Smooth muscle cell (in vitro differentiated cells): ENCODE data around the gene PAX3. TPM values are rescaled to one million over a fixed set of nuclear protein-coding genes. Genes with fewer than 3 reads are reported as not detected.

Experiments
- DNase-seq: peaks from one replicate; lab custom pipeline; 2025; ENCODE audit not compliant: unreplicated experiment; lab: John Stamatoyannopoulos, UW
- H2AFZ ChIP-seq: fragments of 200-600 bp; sonication (generic); 2 replicates; pipeline ENCODE4 v1.6.0; 2016; ENCODE audit warnings: antibody characterized with exemption, low read depth, mild to moderate bottlenecking
- H3F3A ChIP-seq: fragments of 200-600 bp; sonication (generic); 2 replicates; pipeline ENCODE4 v1.6.0; 2017; ENCODE audit warnings: antibody characterized with exemption, low read depth
- H3K27ac ChIP-seq: fragments of 200-600 bp; sonication (generic); 2 replicates; pipeline ENCODE4 v1.5.1; 2016; ENCODE audit warnings: low read depth, mild to moderate bottlenecking
- H3K27me3 ChIP-seq: fragments of 200-600 bp; sonication (generic); 2 replicates; pipeline ENCODE4 v1.6.1; 2016; ENCODE audit warnings: low read depth, mild to moderate bottlenecking
- H3K36me3 ChIP-seq: fragments of 200-600 bp; sonication (generic); 2 replicates; pipeline ENCODE4 v1.5.1; 2016; ENCODE audit warnings: low read depth
- H3K4me1 ChIP-seq: fragments of 200-600 bp; sonication (generic); 2 replicates; pipeline ENCODE4 v1.5.1; 2016; ENCODE audit warnings: low read depth
- H3K4me2 ChIP-seq: fragments of 200-600 bp; sonication (generic); 2 replicates; pipeline ENCODE4 v1.6.0; 2016; ENCODE audit warnings: mild to moderate bottlenecking
- H3K4me3 ChIP-seq: fragments of 200-600 bp; sonication (generic); 2 replicates; pipeline ENCODE4 v1.5.1; 2016; ENCODE audit warnings: mild to moderate bottlenecking
- H3K79me2 ChIP-seq: fragments of 200-600 bp; sonication (generic); 2 replicates; pipeline ENCODE4 v1.6.0; 2016; ENCODE audit warnings: low read depth, mild to moderate bottlenecking
- H3K9ac ChIP-seq: fragments of 200-600 bp; sonication (generic); 2 replicates; pipeline ENCODE4 v1.6.0; 2016; ENCODE audit warnings: low read depth
- H3K9me3 ChIP-seq: fragments of 200-600 bp; sonication (generic); replicated peaks from 2 replicates; pipeline ENCODE4 v1.5.1; 2016; ENCODE audit warnings: low read depth
- H4K20me1 ChIP-seq: fragments of 200-600 bp; sonication (generic); 2 replicates; pipeline ENCODE4 v1.6.0; 2016; ENCODE audit warnings: low read depth
- CTCF ChIP-seq: fragments of 200-600 bp; sonication (generic); IDR thresholded peaks from 2 replicates; pipeline ENCODE4 v1.5.1; 2017; ENCODE audit warnings: borderline replicate concordance, mild to moderate bottlenecking, antibody characterized with exemption; ENCODE audit not compliant: insufficient read depth, poor library complexity, severe bottlenecking
- WGBS: methylation state at CpG from one replicate; pipeline ENCODE4 v1.1.7; 2016; ENCODE audit warnings: low lambda C conversion rate; 5-methylcytosine and 5-hydroxymethylcytosine counted together
- polyA plus RNA-seq: library from polyadenylated mRNA; unstranded; fragments of >200 nt; fragmentation: Nextera tagmentation; extraction: Ambion mirVana; gene quantifications from 2 replicates; pipeline ENCODE4 v1.2.1, GENCODE V29; 2016
- total RNA-seq: library from RNA; depleted of rRNA; stranded (reverse); fragments of >200 nt; gene quantifications from 2 replicates; pipeline ENCODE4 v1.2.3, GENCODE V29; 2014

The PAX3 gene
- total and polyA plus RNA-seq, 2 experiments from 2014 or later = 0.94 TPM; not detected in 1

- DNase-seq = no peak
- 45% methylated on average over 4 of the region's 4 CpGs for WGBS
- Histone ChIP-seq H3K27ac (no peak overlapping the region), H3K9me3 (no peaks in the 10 kb centered on the region), H3K4me2 (no peak overlapping the region), H4K20me1 (no peaks in the 10 kb centered on the region), H3K79me2 (no peaks in the 10 kb centered on the region), H3K27me3 (peaks cover 100% of the 10 kb centered on the region), H3K4me3 (no peak overlapping the region), H3F3A (no peaks in the 10 kb centered on the region), H3K9ac (no peak overlapping the region), H2AFZ (no peak overlapping the region), H3K36me3 (no peaks in the 10 kb centered on the region), H3K4me1 (peaks cover 44% of the 10 kb centered on the region)
- no peak for TF ChIP-seq CTCF
Observed at GRCh38 chr2:222287862-222288479, 10.8 kb downstream of the PAX3 start.

DNA sequence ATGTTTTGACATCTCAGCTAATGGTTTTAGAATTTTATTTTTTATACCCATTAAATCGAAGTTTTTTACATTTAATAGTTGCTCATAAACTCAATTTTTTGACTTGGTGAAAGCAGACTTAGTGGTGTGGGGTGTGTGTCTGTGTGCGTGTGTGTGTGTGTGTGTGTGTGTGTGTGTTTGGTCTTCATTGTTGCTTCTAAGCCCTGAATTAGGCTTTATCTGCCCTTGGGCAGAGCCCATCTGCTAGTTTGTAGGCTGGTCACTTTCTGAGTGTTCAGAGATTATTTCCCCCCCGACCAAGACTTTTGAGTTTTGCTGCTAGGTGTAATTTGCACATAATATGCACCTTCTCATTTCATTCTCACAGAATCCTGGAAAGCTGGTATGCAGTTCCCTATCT lies 14.3 kb downstream of the PAX3 start:
- H3F3A ChIP-seq = no peaks in the 10 kb centered on the region
- H3K36me3 ChIP-seq = no peaks in the 10 kb centered on the region
- peaks cover 68% of the 10 kb centered on the region for H3K27me3 ChIP-seq
- no peak overlapping the region for H2AFZ ChIP-seq
- peaks cover 30% of the 10 kb centered on the region for H3K4me1 ChIP-seq
- DNase-seq = no peak
- no peaks in the 10 kb centered on the region for H4K20me1 ChIP-seq
- H3K79me2 ChIP-seq = no peaks in the 10 kb centered on the region
- H3K4me2 ChIP-seq = no peak overlapping the region
- H3K9ac ChIP-seq = no peak overlapping the region
- TF ChIP-seq CTCF = no peak
- H3K27ac ChIP-seq = no peak overlapping the region
- H3K9me3 ChIP-seq = no peaks in the 10 kb centered on the region
- H3K4me3 ChIP-seq = no peak overlapping the region
- WGBS = 58% methylated on average over 3 of the region's 3 CpGs

- no peak for TF ChIP-seq CTCF
- Histone ChIP-seq H3K79me2 (no peaks in the 10 kb centered on the region), H4K20me1 (no peaks in the 10 kb centered on the region), H3K27ac (no peak overlapping the region), H3K4me2 (no peak overlapping the region), H3K9ac (no peak overlapping the region), H3F3A (no peaks in the 10 kb centered on the region), H3K27me3 (peaks cover 59% of the 10 kb centered on the region), H3K36me3 (no peaks in the 10 kb centered on the region), H3K4me1 (peaks cover 22% of the 10 kb centered on the region), H3K9me3 (no peaks in the 10 kb centered on the region), H2AFZ (no peak overlapping the region), H3K4me3 (no peak overlapping the region)
- 36% methylated on average over 8 of the region's 8 CpGs for WGBS
- DNase-seq = no peak
Observed at GRCh38 chr2:222283634-222284033, 15.2 kb downstream of the PAX3 start.

GRCh38 chr2:222281506-222281905 lies 17.3 kb downstream of the PAX3 start:
- Histone ChIP-seq H3K79me2 (no peaks in the 10 kb centered on the region), H3K27me3 (peaks cover 45% of the 10 kb centered on the region), H4K20me1 (no peaks in the 10 kb centered on the region), H3K27ac (no peak overlapping the region), H3K4me3 (no peak overlapping the region), H3K9ac (no peak overlapping the region), H3K4me1 (peaks cover 20% of the 10 kb centered on the region), H3K36me3 (no peaks in the 10 kb centered on the region), H3F3A (no peaks in the 10 kb centered on the region), H3K9me3 (no peaks in the 10 kb centered on the region), H2AFZ (no peak overlapping the region), H3K4me2 (no peak overlapping the region)
- TF ChIP-seq CTCF = no peak
- no peak for DNase-seq
